Activated CD8-positive, alpha-beta T cell treated with anti-CD3 and anti-CD28 coated beads for 36 hours (primary cell): ENCODE data around the gene PRPF40A. TPM values are rescaled to one million over a fixed set of nuclear protein-coding genes. Genes with fewer than 3 reads are reported as not detected.

ENCODE experiments used
- ATAC-seq: fragments of 200-7000 bp; cut with Tn5 transposase; one replicate; pipeline ENCODE4 v1.10.0; 2021; ENCODE audit warnings: mild to moderate bottlenecking, moderate library complexity
- CTCF ChIA-PET: fragments of 350-600 bp; sonication (Branson Sonifier 250); formaldehyde crosslinking; loops from one replicate; lab custom pipeline; 2021; ENCODE audit warnings: antibody characterized with exemption; lab: Charles Lee
- POLR2A ChIA-PET: fragments of 350-600 bp; sonication (Branson Sonifier 250); formaldehyde crosslinking; loops from one replicate; lab custom pipeline; 2021; ENCODE audit warnings: antibody characterized with exemption; lab: Charles Lee
- DNase-seq: peaks from one replicate; pipeline ENCODE4 v3.0.0-alpha.2; 2020
- H3K27ac Mint-ChIP-seq: one replicate; pipeline ENCODE4 v1.8.0; 2021; ENCODE audit warnings: mild to moderate bottlenecking, mixed read lengths
- H3K27me3 Mint-ChIP-seq: one replicate; pipeline ENCODE4 v1.8.0; 2021; ENCODE audit warnings: mixed read lengths
- H3K36me3 Mint-ChIP-seq: one replicate; pipeline ENCODE4 v1.8.0; 2021; ENCODE audit warnings: low read depth, mixed read lengths
- H3K4me1 Mint-ChIP-seq: one replicate; pipeline ENCODE4 v1.8.0; 2021; ENCODE audit warnings: low read depth, mixed read lengths
- H3K4me3 Mint-ChIP-seq: one replicate; pipeline ENCODE4 v1.8.0; 2021; ENCODE audit warnings: mild to moderate bottlenecking, moderate library complexity, mixed read lengths
- H3K9me3 Mint-ChIP-seq: one replicate; pipeline ENCODE4 v1.8.0; 2021; ENCODE audit warnings: mixed read lengths
- intact Hi-C: fragments of 100-400 bp; cut with micrococcal nuclease; formaldehyde crosslinking; loops from one replicate; pipeline ENCODE4 v1.10.0; 2022
- total RNA-seq, 2 experiments: library from RNA; stranded (reverse); gene quantifications; one replicate each; pipeline ENCODE4 v1.2.3, GENCODE V29; 2021
- TF ChIP-seq, protein P1 (sequence below): fragments of 200-600 bp; IDR thresholded peaks from one replicate; pipeline ENCODE4 v1.8.0; 2022; ENCODE audit warnings: antibody characterized with exemption, mild to moderate bottlenecking

PRPF40A gene
- total RNA-seq, 2 experiments from 2014 or later, result 145 to 148 TPM

DNA sequence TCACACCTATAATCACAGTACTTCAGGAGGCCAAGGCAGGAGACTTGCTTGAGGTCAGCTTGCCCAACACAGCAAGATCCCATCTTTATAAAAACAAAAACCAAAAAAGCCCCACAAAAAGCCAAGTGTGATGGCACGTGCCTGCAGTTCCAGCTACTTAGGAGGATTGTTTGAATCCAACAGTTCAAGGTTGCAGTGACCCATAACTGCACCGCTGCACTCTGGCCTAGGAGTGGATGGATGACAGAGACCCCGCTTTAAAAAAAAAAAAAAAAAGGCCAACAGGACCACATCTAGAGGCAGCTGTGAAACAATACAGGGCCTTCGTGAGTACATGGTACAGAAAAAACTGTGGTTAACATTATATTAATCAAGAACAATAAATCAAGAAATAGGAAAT is 56.2 kb downstream of the PRPF40A start:
- TF ChIP-seq, protein P1, sequence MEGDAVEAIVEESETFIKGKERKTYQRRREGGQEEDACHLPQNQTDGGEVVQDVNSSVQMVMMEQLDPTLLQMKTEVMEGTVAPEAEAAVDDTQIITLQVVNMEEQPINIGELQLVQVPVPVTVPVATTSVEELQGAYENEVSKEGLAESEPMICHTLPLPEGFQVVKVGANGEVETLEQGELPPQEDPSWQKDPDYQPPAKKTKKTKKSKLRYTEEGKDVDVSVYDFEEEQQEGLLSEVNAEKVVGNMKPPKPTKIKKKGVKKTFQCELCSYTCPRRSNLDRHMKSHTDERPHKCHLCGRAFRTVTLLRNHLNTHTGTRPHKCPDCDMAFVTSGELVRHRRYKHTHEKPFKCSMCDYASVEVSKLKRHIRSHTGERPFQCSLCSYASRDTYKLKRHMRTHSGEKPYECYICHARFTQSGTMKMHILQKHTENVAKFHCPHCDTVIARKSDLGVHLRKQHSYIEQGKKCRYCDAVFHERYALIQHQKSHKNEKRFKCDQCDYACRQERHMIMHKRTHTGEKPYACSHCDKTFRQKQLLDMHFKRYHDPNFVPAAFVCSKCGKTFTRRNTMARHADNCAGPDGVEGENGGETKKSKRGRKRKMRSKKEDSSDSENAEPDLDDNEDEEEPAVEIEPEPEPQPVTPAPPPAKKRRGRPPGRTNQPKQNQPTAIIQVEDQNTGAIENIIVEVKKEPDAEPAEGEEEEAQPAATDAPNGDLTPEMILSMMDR, result no peak
- no peak overlapping the region for H3K27ac Mint-ChIP-seq
- POLR2A ChIA-PET, result no interaction called here
- intact Hi-C loops, result no loop called here
- H3K36me3 Mint-ChIP-seq, result peaks cover 46% of the 10 kb centered on the region
- H3K9me3 Mint-ChIP-seq, result no peaks in the 10 kb centered on the region
- ATAC-seq, result no peak
- peaks cover 13% of the 10 kb centered on the region for H3K4me1 Mint-ChIP-seq
- no peak for DNase-seq
- H3K27me3 Mint-ChIP-seq, result no peaks in the 10 kb centered on the region
- CTCF ChIA-PET, result interaction anchor here (1.3 kb wide), 1 partner anchor 34 kb away, joined by 4 read pairs; no protein-coding TSS in a partner anchor
- H3K4me3 Mint-ChIP-seq, result no peak overlapping the region

DNA sequence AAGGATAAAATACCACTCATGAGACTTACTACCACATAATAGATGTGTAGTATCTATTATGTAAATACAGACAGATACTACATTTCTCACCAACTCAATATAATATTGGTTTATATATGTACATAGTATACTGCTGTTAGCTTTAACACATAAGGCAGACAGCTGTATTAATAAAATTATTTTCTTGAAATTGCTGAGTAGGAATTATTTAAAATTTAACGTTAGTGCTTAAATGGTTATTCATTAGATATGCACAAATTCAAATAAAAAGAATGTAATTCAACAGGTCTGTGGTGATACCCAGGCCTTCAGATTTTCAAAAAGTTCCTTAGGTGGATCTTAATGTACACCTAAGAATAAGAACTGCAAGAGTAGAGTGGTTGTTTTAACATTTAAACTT is 59.0 kb downstream of the PRPF40A start:
- Mint-ChIP-seq H3K27ac (no peak overlapping the region), H3K4me3 (no peak overlapping the region), H3K4me1 (peaks cover 16% of the 10 kb centered on the region), H3K27me3 (no peaks in the 10 kb centered on the region), H3K36me3 (peaks cover 42% of the 10 kb centered on the region), H3K9me3 (no peaks in the 10 kb centered on the region)
- TF ChIP-seq, protein P1, result no peak
- no peak for ATAC-seq
- intact Hi-C loops, result no loop called here
- ChIA-PET POLR2A (no interaction called here), CTCF (no interaction called here)
- no peak for DNase-seq

DNA sequence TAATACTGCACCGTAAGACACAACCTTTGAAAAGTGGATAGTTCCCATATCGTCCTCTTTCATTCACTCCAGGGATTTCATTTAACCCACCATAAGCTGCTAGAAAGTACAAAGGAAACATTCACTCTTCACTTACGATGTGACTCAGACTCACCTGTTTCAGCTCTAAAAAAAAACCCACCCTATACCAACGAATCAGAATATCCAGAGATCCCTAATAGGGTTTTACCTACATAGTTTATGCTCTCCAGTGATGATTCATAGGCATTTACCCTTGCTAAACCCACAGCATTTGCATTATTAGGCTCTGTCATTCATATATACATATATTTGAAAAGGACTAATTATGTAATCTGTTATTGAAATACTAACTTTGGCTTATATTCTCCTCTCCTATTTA is 60.2 kb downstream of the PRPF40A start:
- TF ChIP-seq, protein P1, result no peak
- POLR2A ChIA-PET, result interaction anchor here (0.7 kb wide), 1 partner anchor 36 kb away, joined by 3 read pairs; no protein-coding TSS in a partner anchor
- H3K4me1 Mint-ChIP-seq, result peaks cover 16% of the 10 kb centered on the region
- peak overlapping the region; percentile 58 for H3K27ac Mint-ChIP-seq
- DNase-seq (no peak), ATAC-seq (peak; percentile 80)
- no peak overlapping the region for H3K4me3 Mint-ChIP-seq
- peaks cover 43% of the 10 kb centered on the region for H3K36me3 Mint-ChIP-seq
- CTCF ChIA-PET, result no interaction called here
- H3K27me3 Mint-ChIP-seq, result no peaks in the 10 kb centered on the region
- intact Hi-C loops, result no loop called here
- H3K9me3 Mint-ChIP-seq, result no peaks in the 10 kb centered on the region

DNA sequence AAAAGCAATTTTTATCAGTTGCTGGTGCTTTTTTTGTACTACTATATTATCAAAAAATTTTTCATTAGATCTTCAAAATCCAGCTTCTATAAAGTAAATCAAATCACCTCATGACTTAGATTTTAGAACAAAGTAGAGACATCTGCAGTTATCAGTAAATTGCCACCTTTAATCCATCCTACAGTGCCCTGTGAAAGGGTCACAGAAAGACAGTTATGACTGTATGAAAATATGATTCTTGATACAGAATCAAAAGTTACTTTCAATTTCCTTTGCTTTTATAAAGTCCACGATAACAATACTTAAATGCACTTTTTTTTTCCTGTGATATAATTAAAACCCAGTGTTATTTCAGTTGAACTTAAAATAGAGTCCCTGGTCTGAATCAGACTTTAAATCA is 61.4 kb downstream of the PRPF40A start:
- ChIA-PET CTCF (no interaction called here), POLR2A (no interaction called here)
- H3K36me3 Mint-ChIP-seq, result peaks cover 37% of the 10 kb centered on the region
- intact Hi-C loops, result no loop called here
- H3K27me3 Mint-ChIP-seq, result no peaks in the 10 kb centered on the region
- TF ChIP-seq, protein P1, result no peak
- no peak for DNase-seq
- peak; percentile 74 for ATAC-seq
- H3K4me3 Mint-ChIP-seq, result no peak overlapping the region
- peak overlapping the region; percentile 70 for H3K27ac Mint-ChIP-seq
- H3K4me1 Mint-ChIP-seq, result peaks cover 16% of the 10 kb centered on the region
- no peaks in the 10 kb centered on the region for H3K9me3 Mint-ChIP-seq

DNA sequence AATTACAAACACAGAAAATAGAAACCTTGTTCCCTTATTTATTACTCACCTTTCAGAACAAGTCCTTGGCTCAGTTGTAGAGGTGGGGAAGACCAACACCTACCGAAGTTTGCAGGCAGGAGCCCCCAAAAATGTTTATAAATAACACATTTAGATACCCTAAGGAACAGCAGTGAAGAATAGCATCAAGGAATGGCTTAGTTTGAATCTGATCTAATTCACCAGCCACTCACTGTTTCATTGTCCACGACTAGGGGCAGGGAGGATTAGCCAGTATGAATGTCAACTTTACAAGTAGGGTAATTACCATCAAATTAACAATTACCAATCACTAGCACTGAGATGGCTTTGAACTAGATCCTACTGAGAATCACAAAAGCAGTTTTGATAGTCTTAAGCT is 65.4 kb downstream of the PRPF40A start:
- Mint-ChIP-seq H3K27me3 (no peaks in the 10 kb centered on the region), H3K36me3 (peaks cover 19% of the 10 kb centered on the region), H3K4me1 (peaks cover 10% of the 10 kb centered on the region), H3K27ac (no peak overlapping the region), H3K4me3 (no peak overlapping the region), H3K9me3 (no peaks in the 10 kb centered on the region)
- ChIA-PET CTCF (no interaction called here), POLR2A (interaction anchor here (0.6 kb wide), 1 partner anchor 61 kb away, joined by 3 read pairs; no protein-coding TSS in a partner anchor)
- no peak for DNase-seq
- TF ChIP-seq, protein P1, result no peak
- no peak for ATAC-seq
- intact Hi-C loops, result no loop called here
